ENCODE results near the gene TBC1D28. TPM values are rescaled to one million over a fixed set of nuclear protein-coding genes. Genes with fewer than 3 reads are reported as not detected.
"Not testable (repeated sequence)": the region's sequence is repeated elsewhere in the genome, so short reads cannot be mapped to it uniquely, and the experiment has no call there.

TBC1D28 gene
- total RNA-seq, 1 donor from 2014 or later, result not detected

- DNase-seq, result not testable (repeated sequence)
Observed at GRCh38 chr17:18613016-18613415, 31.2 kb downstream of the TBC1D28 start.

- DNase-seq, result not testable (repeated sequence)
Observed at GRCh38 chr17:18593138-18593537, 51.1 kb downstream of the TBC1D28 start.

Other genes with a start within 250 kb of the TBC1D28 start
- gene LGALS9C, start 167.6 kb downstream of the TBC1D28 start, total RNA-seq, result not detected in 2 replicates
- 3.0 and 4.1 TPM in 2 replicates for gene FOXO3B, start 37.9 kb upstream of the TBC1D28 start, total RNA-seq
- not detected in 2 replicates for gene FBXW10, start 99.7 kb upstream of the TBC1D28 start, total RNA-seq
- gene TVP23B, start 136.8 kb upstream of the TBC1D28 start, total RNA-seq, result 44.9 and 65.5 TPM in 2 replicates
- gene PRPSAP2, start 213.7 kb upstream of the TBC1D28 start, total RNA-seq, result 50.4 and 51.9 TPM in 2 replicates

All from dermis blood vessel endothelial cell (primary cell).